ENCODE data around the gene ADGRG2.

The ADGRG2 gene

DNA sequence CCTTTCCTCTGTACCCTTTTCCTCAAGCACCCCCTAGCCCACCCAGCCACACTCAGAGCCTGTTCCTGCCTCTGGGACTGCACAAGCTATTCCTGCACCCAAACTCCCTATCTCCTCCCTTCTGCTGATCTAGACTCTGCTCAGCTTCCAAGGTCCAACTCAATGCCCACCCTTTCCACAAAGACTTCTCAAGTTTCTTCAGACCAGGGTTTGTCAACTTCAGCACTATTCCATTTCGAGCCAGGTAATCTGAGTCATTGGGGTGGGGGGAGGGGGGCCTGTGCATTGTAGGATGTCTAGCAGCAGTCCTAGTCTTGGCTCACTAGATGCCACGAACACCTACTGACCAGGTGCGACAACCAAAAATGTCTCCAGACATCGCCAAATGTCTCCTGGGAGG lies 175.7 kb downstream of the ADGRG2 start:
- no peak for DNase-seq

DNA sequence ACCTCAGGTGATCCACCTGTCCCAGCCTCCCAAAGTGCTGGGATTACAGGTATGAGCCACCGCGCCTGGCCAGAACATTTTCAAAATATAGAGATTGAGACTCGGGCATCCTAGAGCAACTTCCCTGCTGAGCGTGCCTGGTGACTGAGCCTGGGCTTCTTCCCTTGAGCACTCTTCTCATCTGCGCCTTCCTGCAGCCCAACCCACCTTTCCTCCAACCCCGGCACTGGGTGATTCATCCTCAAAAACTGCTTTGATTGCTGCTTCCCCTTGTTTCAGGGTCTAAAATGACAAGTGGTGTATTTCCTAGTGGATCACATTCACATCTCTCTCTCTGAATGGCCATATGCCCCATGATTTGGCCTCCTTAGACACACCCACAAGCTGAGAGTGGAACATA lies 176.1 kb downstream of the ADGRG2 start:
- DNase-seq, result no peak

DNA sequence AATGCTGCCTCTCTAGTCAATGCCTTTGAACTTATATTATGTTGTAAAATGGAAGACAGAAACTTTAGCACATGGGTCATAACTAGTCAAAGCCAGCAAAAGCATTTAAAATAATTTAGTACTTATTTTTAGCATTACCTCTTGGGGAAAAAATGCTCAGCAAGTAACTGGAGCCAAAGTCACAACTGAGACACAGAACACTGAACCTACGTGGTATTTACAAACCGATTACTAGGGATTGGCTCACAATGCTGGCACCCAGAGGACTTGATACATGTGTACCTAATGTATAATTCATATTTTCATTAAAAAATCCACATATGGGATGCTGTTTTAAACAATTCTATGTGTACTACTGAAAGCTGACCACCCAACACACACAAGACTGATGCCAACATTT lies 176.8 kb downstream of the ADGRG2 start:
- no peak for DNase-seq

DNA sequence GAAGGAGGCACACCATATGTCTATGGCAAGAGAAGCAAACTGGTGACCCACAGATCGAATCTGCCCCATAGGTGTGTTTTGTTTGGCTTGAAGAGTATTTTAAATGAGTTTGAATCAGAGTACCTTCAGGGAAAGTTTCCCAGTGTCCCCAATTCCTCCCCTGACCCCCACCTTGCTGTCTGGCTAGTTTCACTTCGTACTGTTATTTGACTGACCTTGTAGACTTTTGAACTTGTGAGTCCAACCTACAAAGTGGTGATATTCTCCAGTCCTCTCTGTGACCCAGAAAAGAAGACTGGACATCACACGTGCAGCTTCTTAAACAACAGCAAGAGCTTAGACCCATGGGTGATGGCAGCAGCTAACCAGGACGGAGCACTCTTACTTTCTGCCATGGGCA lies 177.8 kb downstream of the ADGRG2 start:
- DNase-seq, result no peak

DNA sequence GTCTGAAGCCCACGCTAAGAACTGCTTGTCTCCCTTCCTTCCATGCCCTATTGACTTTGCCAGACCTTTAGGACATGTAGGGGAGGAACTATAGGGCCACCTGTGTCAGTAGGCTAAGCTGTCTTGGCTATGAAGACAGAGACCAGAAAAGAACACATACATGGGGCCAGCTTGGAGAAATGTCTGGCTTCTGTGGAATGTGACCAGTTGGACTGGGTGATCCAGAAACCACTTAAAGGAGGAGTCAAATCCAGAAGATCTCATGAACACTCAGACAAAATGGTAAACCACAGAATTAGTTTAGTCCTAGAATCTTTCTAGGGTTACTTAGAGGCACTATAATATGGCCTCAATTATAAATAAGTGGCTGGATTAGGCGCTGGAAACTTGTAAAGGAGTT lies 180.4 kb downstream of the ADGRG2 start:
- no peak for DNase-seq

Measured in activated CD8-positive, alpha-beta memory T cell treated with anti-CD3 and anti-CD28 coated beads for 24 hours (primary cell).